GM23248 (cell line): ENCODE results near the gene FUCA2. TPM values are rescaled to one million over a fixed set of nuclear protein-coding genes. Genes with fewer than 3 reads are reported as not detected.

ENCODE experiments used
- DNase-seq: peaks from one replicate; pipeline ENCODE4 v3.0.0-alpha.2; 2015
- H2AFZ ChIP-seq: fragments of 200-600 bp; sonication (generic); 2 replicates; pipeline ENCODE4 v1.6.1; 2016; ENCODE audit warnings: antibody characterized with exemption
- H3F3A ChIP-seq: fragments of 200-600 bp; sonication (generic); 2 replicates; pipeline ENCODE4 v1.6.1; 2016; ENCODE audit warnings: mild to moderate bottlenecking, antibody characterized with exemption, mixed run types; ENCODE audit not compliant: insufficient read depth
- H3K27ac ChIP-seq: fragments of 200-600 bp; sonication (generic); 2 replicates; pipeline ENCODE4 v1.5.1; 2016; ENCODE audit warnings: mild to moderate bottlenecking
- H3K27me3 ChIP-seq: fragments of 200-600 bp; sonication (generic); replicated peaks from 2 replicates; pipeline ENCODE4 v1.6.1; 2016; ENCODE audit warnings: mild to moderate bottlenecking; ENCODE audit not compliant: insufficient read depth
- H3K36me3 ChIP-seq: fragments of 200-600 bp; sonication (generic); 2 replicates; pipeline ENCODE4 v1.6.1; 2016; ENCODE audit warnings: low read depth, mild to moderate bottlenecking
- H3K4me1 ChIP-seq: fragments of 200-600 bp; sonication (generic); 2 replicates; pipeline ENCODE4 v1.6.1; 2016; ENCODE audit warnings: mild to moderate bottlenecking; ENCODE audit not compliant: insufficient read depth
- H3K4me2 ChIP-seq: fragments of 200-600 bp; sonication (generic); one replicate; pipeline ENCODE4 v1.6.1; 2016; ENCODE audit warnings: mild to moderate bottlenecking; ENCODE audit not compliant: unreplicated experiment
- H3K4me3 ChIP-seq: fragments of 200-600 bp; sonication (generic); 2 replicates; pipeline ENCODE4 v1.5.1; 2016; ENCODE audit warnings: mild to moderate bottlenecking
- H3K79me2 ChIP-seq: fragments of 200-600 bp; sonication (generic); 2 replicates; pipeline ENCODE4 v1.6.1; 2016; ENCODE audit warnings: mild to moderate bottlenecking; ENCODE audit not compliant: insufficient read depth
- H3K9ac ChIP-seq: fragments of 200-600 bp; sonication (generic); 2 replicates; pipeline ENCODE4 v1.6.1; 2016; ENCODE audit warnings: mild to moderate bottlenecking
- H3K9me2 ChIP-seq: fragments of 200-600 bp; sonication (generic); 2 replicates; pipeline ENCODE4 v1.6.1; 2016; ENCODE audit warnings: mixed run types, mild to moderate bottlenecking, moderate library complexity; ENCODE audit not compliant: insufficient read depth
- H3K9me3 ChIP-seq: fragments of 200-600 bp; sonication (generic); one replicate; pipeline ENCODE4 v1.6.1; 2017; ENCODE audit warnings: low read depth
- H4K20me1 ChIP-seq: fragments of 200-600 bp; sonication (generic); 2 replicates; pipeline ENCODE4 v1.6.0; 2016; ENCODE audit not compliant: insufficient read depth
- EZH2 ChIP-seq: fragments of 200-600 bp; sonication (generic); IDR thresholded peaks from 2 replicates; pipeline ENCODE4 v1.6.1; 2018; ENCODE audit warnings: antibody characterized with exemption, mild to moderate bottlenecking; ENCODE audit not compliant: insufficient read depth, poor library complexity, severe bottlenecking
- EZH2phosphoT487 ChIP-seq: fragments of 200-600 bp; sonication (generic); IDR thresholded peaks from 2 replicates; pipeline ENCODE4 v1.6.1; 2018; ENCODE audit warnings: antibody characterized with exemption, moderate library complexity, mild to moderate bottlenecking, low read depth; ENCODE audit not compliant: insufficient read depth
- WGBS, 2 experiments: methylation state at CpG; one replicate each; pipeline ENCODE4 v1.1.6; 2015 to 2017; ENCODE audit warnings: low lambda C conversion rate in 2 of 2, low coverage in 1 of 2; ENCODE audit errors: missing lambda C conversion rate in 2 of 2; 5-methylcytosine and 5-hydroxymethylcytosine counted together
- in situ Hi-C: fragments of 300-500 bp; cut with MboI; formaldehyde crosslinking; loops from 2 replicates; pipeline ENCODE4 v1.15.0; 2020
- polyA plus RNA-seq: library from polyadenylated mRNA; unstranded; fragments of >200 nt; fragmentation: Nextera tagmentation; extraction: Ambion mirVana; gene quantifications from 2 replicates; pipeline ENCODE4 v1.2.1, GENCODE V29; 2016
- total RNA-seq: library from RNA; depleted of rRNA; stranded (reverse); fragments of >200 nt; shearing (Covaris generic); gene quantifications from 2 replicates; pipeline ENCODE4 v1.2.3, GENCODE V29; 2014

FUCA2 gene
- total and polyA plus RNA-seq, 2 experiments from 2014 or later: 57.2 to 108 TPM

DNA sequence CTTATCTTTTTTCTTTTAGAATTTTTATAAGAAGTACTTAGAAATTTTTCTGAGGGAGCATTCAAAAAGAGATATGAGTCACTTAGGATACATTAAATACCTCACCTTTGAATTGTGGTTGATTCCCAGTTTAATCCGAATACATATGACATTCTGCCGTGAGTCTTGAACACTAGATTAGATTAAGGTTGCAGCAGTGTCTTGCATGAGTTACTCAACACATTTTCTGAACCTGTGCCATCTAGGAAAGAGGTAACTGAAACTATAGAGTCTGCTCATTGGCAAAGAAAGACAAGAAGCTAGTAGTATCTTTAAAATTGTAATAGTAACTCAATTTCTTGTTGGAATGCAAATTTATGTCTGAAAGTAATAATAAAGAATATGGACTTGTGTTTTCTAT lies 46.0 kb downstream of the FUCA2 start:
- in situ Hi-C loops: no loop called here

DNA sequence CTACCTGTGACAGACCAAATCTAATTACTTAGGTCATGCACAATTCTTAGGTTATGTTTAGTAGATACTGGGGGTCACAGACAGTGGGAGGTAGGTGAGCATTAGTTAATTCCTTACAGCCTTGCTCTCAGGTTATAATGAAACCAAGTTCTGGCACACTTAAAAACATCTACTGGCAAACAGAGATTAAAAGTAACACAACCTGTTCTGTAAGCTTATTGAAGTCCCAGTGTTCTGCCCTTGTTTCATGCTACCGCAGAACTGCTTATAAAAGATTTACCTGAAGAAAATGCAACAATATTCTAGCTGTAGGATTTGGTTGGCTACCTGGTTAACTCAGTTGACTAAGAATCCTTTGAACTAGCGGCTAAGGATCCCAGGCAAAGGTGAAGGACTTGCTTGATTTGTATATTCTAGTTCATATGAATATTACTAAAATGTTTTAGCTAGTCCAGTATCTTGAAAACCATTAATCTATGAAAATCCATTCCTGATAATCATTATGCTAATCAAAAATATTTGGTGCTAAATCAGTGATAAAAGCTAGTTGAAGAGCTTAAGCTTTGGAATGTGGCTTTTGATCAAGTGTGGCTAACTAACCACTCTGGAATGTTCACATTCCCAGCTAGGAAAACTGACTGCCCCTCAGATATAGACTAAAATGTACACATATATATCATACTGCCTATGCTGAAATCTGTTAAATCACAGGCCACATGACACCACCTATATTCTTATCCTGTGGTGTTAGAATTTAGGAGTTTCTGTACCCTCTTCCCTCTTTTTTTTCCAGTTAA lies 53.8 kb downstream of the FUCA2 start:
- WGBS, 2 experiments: 74 to 77% methylated on average over 2 of the region's 2 CpGs
- TF ChIP-seq EZH2 (no peak), EZH2phosphoT487 (no peak)

More for the DNA sequence above, 46.0 kb downstream of the FUCA2 start:
- no peak for TF ChIP-seq EZH2phosphoT487
- no peak for TF ChIP-seq EZH2
- no peaks in the 10 kb centered on the region for H3K9me2 ChIP-seq
- H3K4me3 ChIP-seq: no peak overlapping the region
- no peak for DNase-seq
- no peak overlapping the region for H3K9ac ChIP-seq
- no peaks in the 10 kb centered on the region for H4K20me1 ChIP-seq
- H3K79me2 ChIP-seq: no peaks in the 10 kb centered on the region
- 96 to 99% methylated on average over 2 of the region's 2 CpGs for WGBS, 2 experiments
- H3K9me3 ChIP-seq: no peaks in the 10 kb centered on the region
- no peak overlapping the region for H2AFZ ChIP-seq
- no peak overlapping the region for H3K27ac ChIP-seq
- H3K4me1 ChIP-seq: no peaks in the 10 kb centered on the region
- H3F3A ChIP-seq: no peaks in the 10 kb centered on the region
- H3K4me2 ChIP-seq: no peak overlapping the region
- H3K36me3 ChIP-seq: peaks cover 19% of the 10 kb centered on the region
- H3K27me3 ChIP-seq: no peaks in the 10 kb centered on the region

DNA sequence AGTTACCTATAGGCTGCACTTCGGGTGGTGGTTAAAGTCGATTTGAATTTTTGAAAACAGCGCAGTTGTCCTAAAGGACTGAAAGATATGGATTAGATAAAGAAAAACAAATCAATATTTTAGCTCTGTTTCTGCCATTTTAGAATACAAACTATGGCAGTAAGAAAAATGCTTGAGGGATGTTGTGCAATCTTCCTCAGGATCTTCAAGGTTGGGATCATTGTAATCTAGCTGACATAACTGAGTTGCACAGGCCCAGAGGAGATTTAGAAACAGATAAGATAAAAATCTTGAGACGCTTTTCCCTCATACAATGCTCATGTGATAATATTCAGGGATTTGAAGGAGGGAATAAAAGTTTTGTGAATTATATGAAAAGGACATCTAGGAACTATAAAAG lies 60.0 kb downstream of the FUCA2 start:
- peak overlapping the region; percentile 95 for H3K4me2 ChIP-seq
- peak overlapping the region; percentile 91 for H3K9ac ChIP-seq
- H3K9me3 ChIP-seq: no peaks in the 10 kb centered on the region
- H3K36me3 ChIP-seq: no peaks in the 10 kb centered on the region
- 56 to 59% methylated on average over 4 of the region's 4 CpGs for WGBS, 2 experiments
- H4K20me1 ChIP-seq: no peaks in the 10 kb centered on the region
- TF ChIP-seq EZH2: no peak
- no peak for TF ChIP-seq EZH2phosphoT487
- peak overlapping the region; percentile 99 for H2AFZ ChIP-seq
- peak overlapping the region; percentile 49 for H3K27ac ChIP-seq
- H3K9me2 ChIP-seq: no peaks in the 10 kb centered on the region
- H3K79me2 ChIP-seq: peaks cover 74% of the 10 kb centered on the region
- in situ Hi-C loops: no loop called here
- peak; percentile 46 for DNase-seq
- peaks cover 15% of the 10 kb centered on the region for H3K4me1 ChIP-seq
- H3K4me3 ChIP-seq: peak overlapping the region; percentile 87
- no peaks in the 10 kb centered on the region for H3F3A ChIP-seq
- no peaks in the 10 kb centered on the region for H3K27me3 ChIP-seq

More for the DNA sequence above, 53.8 kb downstream of the FUCA2 start:
- H3K9me3 ChIP-seq: no peaks in the 10 kb centered on the region
- no peaks in the 10 kb centered on the region for H3K9me2 ChIP-seq
- no peaks in the 10 kb centered on the region for H4K20me1 ChIP-seq
- peaks cover 41% of the 10 kb centered on the region for H3K79me2 ChIP-seq
- no peaks in the 10 kb centered on the region for H3F3A ChIP-seq
- no peak overlapping the region for H2AFZ ChIP-seq
- H3K4me1 ChIP-seq: peaks cover 11% of the 10 kb centered on the region
- no peak overlapping the region for H3K9ac ChIP-seq
- peak overlapping the region; percentile 18 for H3K4me2 ChIP-seq
- peak; percentile 41 for DNase-seq
- H3K27me3 ChIP-seq: no peaks in the 10 kb centered on the region
- H3K36me3 ChIP-seq: peaks cover 9% of the 10 kb centered on the region; the same call in 1 of the 2 replicates
- H3K4me3 ChIP-seq: no peak overlapping the region
- H3K27ac ChIP-seq: no peak overlapping the region
- in situ Hi-C loops: no loop called here

DNA sequence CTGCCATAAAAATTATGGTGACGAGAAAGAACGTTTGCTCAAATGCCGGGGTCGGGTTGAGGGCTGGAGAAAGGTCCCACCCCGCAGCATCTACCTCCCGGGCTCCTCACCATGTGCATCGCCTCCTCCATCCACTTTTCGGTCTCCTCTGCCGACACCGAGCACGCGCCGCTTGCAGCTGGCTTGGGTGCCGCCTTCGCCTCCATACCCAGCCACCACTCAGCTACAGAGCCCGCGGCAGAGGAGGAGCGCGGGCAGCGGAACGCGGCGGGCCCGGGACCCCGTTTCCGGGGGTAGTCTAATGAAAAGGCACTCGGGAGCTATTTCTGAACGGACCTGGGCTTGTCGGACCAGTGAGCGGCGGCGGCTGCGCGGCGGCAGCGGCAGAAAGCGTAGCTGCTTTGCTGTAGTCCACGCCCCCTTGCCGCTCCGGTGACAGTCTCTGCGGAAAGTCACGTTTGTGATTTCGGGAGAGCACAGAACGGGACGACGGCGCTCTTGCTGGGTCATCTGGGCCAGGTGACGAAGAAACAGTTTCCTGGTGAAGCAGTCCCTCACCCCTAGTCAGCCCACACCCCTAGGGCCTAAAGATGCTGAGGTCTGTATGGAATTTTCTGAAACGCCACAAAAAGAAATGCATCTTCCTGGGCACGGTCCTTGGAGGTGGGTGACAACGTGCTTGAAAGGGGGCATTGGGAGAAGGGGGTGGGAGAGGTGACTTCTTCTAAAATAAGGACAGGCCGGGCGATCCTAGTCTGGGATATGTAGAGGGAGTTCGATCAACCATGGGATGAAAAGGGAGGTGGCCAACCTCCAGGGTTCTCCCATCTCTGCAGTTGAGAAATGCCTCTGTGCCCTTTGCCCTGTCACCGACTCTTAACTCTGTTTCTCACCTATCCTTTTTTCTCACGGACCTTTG lies 60.8 kb downstream of the FUCA2 start, which contains the start of the genes ADAT2 and PEX3:
Gene ADAT2 (minus strand): TSS at position 243 of the 919 bp plus-strand sequence. CDS start 37 bp downstream, at position 206.
Gene PEX3 (plus strand): TSS at position 353 of the 919 bp plus-strand sequence. CDS start 238 bp downstream, at position 591.
- H2AFZ ChIP-seq: peak within 1 kb of the TSS; percentile 99
- H3K9ac ChIP-seq: peak within 1 kb of the TSS; percentile 91
- H3F3A ChIP-seq: no peaks in the 10 kb centered on the region
- peak within 1 kb of the TSS; percentile 72 for H3K27ac ChIP-seq
- H3K4me2 ChIP-seq: peak within 1 kb of the TSS; percentile 95
- no peak for TF ChIP-seq EZH2phosphoT487
- TF ChIP-seq EZH2: no peak
- WGBS, 2 experiments: 1 to 2% methylated on average over 55 to 56 of the region's 56 CpGs
- H3K4me1 ChIP-seq: peaks cover 15% of the 10 kb centered on the region
- H3K36me3 ChIP-seq: no peaks in the 10 kb centered on the region
- in situ Hi-C loops: no loop called here
- DNase-seq: peak; percentile 97
- no peaks in the 10 kb centered on the region for H4K20me1 ChIP-seq
- H3K9me3 ChIP-seq: no peaks in the 10 kb centered on the region
- no peaks in the 10 kb centered on the region for H3K9me2 ChIP-seq
- peak within 1 kb of the TSS; percentile 87 for H3K4me3 ChIP-seq
- H3K79me2 ChIP-seq: peaks cover 68% of the 10 kb centered on the region
- no peaks in the 10 kb centered on the region for H3K27me3 ChIP-seq
